ENCODE results near the gene FPGS.
"Not testable (repeated sequence)": the region's sequence is repeated elsewhere in the genome, so short reads cannot be mapped to it uniquely, and the experiment has no call there.

Gene FPGS

DNA sequence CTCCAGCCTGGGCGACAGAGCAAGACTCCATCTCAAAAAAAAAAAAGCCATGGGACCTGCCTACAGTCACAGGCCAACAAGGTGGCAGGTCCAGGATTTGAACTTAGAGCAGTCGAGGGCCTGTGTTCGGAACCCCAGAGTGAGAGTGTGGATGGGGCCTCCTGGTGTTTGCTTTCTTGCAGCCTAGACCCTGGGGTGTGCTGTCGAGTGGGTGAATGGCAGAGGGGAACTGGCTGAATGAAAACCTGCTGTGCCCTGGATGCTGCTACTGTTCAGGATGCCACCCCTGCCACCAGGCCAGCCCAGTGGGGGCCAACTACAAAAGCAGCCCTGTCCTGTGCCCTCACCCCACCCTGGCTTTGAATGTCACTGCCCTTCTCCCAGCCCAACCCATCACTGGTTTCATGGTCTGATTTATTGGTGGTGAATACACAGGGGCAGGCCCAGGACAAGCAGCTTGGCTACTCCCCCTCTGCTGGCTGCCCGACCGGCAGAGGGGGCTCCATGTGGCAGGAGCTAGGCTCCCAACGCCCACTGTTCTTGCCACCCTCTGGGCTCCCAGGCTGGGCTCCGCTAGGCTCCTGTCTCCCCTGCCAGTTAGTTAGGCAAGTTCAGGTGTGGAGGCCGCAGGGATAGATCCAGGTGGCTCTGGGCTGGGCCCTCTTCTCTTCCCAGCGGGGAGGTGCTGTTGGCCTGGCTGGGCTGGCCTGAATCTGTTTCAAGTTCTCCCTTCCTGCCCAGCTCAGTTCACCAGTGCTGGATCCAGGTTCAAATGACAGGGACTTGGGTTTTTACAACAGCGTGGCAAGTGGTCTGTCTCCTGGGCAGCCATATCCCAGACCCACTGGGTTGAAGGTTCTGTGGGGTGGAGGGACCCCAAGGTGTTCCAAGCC, 12.2 kb downstream of the FPGS start:
- no peak for DNase-seq

DNA sequence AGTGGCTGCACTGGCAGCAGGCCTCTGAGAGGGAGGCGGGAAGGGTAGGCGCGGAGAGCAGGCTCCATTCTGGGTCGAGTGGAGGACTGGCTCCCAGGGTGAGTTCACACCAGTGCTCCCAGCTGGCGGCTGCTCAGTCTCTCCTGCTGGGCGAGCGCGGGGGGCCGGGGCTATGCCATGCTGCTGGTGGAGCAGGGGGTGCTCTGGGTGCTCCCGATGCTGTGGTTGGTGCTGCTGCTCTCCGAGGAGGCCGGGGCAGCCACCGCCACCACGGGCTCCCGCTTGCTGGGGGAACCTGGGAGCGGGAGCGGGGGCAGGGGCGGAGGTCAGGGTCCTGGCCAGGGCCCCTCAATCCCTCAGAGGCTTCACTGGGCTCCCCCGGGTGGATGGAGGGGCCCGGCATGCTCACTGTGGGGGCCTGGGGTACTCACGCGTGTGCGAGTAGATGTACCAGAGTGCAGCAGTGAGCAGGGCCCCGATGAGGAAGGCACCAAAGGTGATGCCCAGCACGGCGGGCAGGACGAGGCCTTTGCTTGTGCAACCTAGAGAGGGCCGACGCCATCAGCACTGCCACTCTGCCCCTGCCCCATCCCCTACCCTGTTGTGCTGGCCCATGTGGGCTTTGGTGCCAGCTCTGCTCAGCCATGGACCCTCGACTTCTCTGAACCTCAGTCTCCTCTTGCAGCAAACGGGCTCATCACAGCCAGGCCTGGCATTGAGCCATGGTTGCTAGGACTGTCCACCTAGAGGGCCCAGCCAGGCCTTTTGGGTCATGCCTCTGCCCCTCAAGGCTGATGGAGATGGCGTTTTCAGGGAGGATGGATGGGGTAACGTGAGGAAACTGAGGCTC, 13.1 kb downstream of the FPGS start:
- no peak for DNase-seq

- DNase-seq = no peak
Observed at GRCh38 chr9:127816362-127816725, 13.7 kb downstream of the FPGS start.

DNA sequence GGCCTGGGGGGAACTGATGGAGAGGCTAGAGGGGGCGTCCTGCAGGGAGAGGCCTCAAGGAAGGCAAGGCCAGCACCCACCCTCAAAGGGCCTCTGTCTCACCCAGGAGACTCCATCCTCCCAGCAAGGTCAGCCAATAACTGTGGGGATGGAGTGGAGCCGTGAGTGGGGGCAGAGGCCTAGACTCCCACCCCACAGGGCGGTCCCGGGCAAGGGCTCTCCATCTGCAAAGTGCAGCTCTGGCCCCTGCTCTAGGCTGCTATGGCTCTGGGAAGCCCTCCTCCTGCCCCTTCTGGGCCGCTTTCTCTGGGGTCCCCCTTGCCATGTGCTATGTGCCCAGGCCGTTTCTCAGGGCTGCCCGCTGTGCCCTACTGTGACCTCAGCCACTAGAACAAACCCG, 14.0 kb downstream of the FPGS start:
- DNase-seq = no peak

DNA sequence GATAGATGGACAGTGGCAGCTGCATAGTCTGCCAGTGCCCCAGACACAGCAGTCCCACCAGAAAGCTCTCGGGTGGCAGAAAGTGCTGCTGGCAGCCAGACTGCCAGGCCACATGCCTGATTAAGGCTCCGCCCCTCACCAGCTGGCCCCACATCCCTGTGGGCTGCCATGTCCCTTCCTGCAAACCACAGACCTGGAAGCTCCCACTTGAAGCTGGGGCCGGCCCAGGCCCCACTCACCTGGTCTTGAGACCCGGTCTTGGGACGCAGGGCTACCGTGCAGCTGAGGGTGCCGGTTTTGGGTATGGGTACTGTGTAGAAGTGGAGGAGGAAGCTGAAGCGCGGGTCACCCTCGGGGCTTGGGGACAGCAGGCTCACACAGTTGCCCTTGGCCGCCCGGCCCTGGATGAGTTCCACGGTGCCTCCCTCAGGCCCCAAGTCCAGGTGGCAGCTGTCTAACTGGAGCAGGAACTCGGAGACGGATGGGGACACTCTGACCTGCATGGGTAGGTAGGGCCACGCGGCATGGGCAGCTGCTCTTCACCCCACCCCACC, 15.3 kb downstream of the FPGS start:
- no peak for DNase-seq

DNA sequence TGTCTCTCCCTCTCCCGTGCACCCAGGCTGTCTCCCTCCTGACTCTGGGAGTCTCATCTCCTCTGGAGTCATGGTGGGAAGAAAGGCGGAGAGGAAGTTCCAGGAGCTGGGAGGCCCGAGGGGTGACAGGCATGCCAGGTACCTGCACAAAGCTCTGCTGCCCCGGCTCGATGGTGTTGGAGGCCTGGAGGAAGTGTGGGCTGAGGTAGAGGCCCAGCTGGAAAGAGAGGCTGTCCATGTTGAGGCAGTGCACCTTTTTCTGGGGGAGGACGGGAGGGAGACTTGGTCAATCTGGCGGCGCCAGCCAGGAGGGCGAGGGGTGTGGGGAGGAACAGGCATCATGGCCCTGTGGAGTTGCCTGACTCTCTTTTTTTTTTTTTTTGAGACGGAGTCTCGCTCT, 15.9 kb downstream of the FPGS start:
- no peak for DNase-seq

- DNase-seq = no peak
Observed at GRCh38 chr9:127822108-127822507, 19.4 kb downstream of the FPGS start.

GRCh38 chr9:127825319-127826051, 22.8 kb downstream of the FPGS start:
- no peak for DNase-seq

GRCh38 chr9:127826253-127826913, 23.7 kb downstream of the FPGS start:
- DNase-seq = no peak

- no peak for DNase-seq
Observed at GRCh38 chr9:127828262-127829031, 25.8 kb downstream of the FPGS start.

- DNase-seq = no peak
Observed at GRCh38 chr9:127829205-127829906, 26.7 kb downstream of the FPGS start.

- no peak for DNase-seq
Observed at GRCh38 chr9:127832248-127832647, 29.6 kb downstream of the FPGS start.

- no peak for DNase-seq
Observed at GRCh38 chr9:127833555-127833954, 30.9 kb downstream of the FPGS start.

- DNase-seq = no peak
Observed at GRCh38 chr9:127835991-127836516, 33.4 kb downstream of the FPGS start.

GRCh38 chr9:127836561-127836960, 33.9 kb downstream of the FPGS start:
- not testable (repeated sequence) for DNase-seq

DNA sequence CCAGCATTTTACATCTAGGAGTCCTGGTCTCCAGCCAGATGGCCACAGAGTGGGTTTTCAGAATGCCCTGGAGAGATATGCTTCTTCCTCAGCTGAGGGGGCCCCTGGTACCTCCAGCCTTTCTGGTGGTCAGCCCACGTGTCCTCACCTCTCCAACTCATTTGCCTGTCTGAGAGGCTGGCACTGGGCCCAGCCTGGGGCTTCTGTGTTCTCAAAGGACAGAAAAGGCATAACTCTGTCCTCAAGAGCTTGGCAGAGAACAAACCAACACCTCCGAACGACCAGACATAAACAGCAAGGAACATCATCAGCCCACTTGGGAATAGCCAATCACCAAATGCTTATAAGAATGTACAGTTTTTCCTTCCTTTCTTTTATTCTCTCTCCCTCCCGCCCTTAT, 34.7 kb downstream of the FPGS start:
- no peak for DNase-seq

- no peak for DNase-seq
Observed at GRCh38 chr9:127838375-127839078, 35.8 kb downstream of the FPGS start.

- DNase-seq = no peak
Observed at GRCh38 chr9:127841087-127841835, 38.6 kb downstream of the FPGS start.

- no peak for DNase-seq
Observed at GRCh38 chr9:127844821-127845359, 42.2 kb downstream of the FPGS start.

Measured in activated CD4-positive, alpha-beta T cell treated with anti-CD3 and anti-CD28 coated beads, Interleukin-10, Interleukin-2, amounts not matched to agents 100 ng/mL and 50 ng/mL, durations not matched to agents 16 hours and 8 hours (primary cell).